ENCODE measurements around the gene PCDHB1.
"Not testable (repeated sequence)": the region's sequence is repeated elsewhere in the genome, so short reads cannot be mapped to it uniquely, and the experiment has no call there.

Gene PCDHB1

GRCh38 chr5:141084487-141084989, 33.4 kb downstream of the PCDHB1 start:
- no peak for DNase-seq (ENCODE audit: low read depth in 2 of 2)

GRCh38 chr5:141094481-141095262, 43.5 kb downstream of the PCDHB1 start, which contains the start of gene PCDHB2:
Gene PCDHB2 (plus strand): TSS chr5:141094615. CDS start chr5:141094791, 176 bp downstream.
- DNase-seq (ENCODE audit: low read depth in 2 of 2), result peak; percentile 17 to 19

GRCh38 chr5:141095263-141095641, 44.1 kb downstream of the PCDHB1 start:
- DNase-seq (ENCODE audit: low read depth in 2 of 2), result no peak

DNA sequence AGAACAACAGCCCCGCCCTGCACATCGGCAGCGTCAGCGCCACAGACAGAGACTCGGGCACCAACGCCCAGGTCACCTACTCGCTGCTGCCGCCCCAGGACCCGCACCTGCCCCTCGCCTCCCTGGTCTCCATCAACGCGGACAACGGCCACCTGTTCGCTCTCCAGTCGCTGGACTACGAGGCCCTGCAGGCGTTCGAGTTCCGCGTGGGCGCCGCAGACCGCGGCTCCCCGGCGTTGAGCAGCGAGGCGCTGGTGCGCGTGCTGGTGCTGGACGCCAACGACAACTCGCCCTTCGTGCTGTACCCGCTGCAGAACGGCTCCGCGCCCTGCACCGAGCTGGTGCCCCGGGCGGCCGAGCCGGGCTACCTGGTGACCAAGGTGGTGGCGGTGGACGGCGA, 45.0 kb downstream of the PCDHB1 start:
- not testable (repeated sequence) for DNase-seq (ENCODE audit: low read depth in 2 of 2)

GRCh38 chr5:141096586-141096985, 45.4 kb downstream of the PCDHB1 start:
- DNase-seq (ENCODE audit: low read depth in 2 of 2), result not testable (repeated sequence)

DNA sequence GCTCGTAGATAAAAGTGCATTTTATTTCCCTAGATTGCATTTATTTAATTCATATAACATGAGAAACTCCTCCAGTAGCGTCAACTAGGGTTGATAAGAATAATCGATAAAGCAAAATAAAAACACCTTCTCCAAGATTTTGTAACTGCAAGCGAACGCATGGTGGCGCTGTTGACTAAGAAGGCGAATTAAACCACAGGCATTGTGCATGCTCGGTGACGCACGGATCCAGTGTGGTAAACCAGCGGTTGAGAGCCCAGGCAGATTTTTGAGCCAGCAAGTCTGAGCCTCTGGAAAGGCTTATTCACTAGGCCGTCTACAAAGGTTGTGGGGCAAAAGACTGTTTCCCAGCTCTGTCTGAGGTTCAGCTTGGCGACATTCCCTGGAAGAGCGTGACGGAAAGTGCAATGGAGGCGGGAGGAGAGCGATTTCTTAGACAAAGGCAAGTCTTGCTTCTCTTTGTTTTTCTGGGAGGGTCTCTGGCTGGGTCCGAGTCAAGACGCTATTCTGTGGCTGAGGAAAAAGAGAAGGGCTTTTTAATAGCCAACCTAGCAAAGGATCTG, 49.1 kb downstream of the PCDHB1 start, which contains the start of gene PCDHB3:
Gene PCDHB3 (plus strand): TSS at position 231 of the 563 bp plus-strand sequence. CDS start 177 bp downstream, at position 408.
- DNase-seq (ENCODE audit: low read depth in 2 of 2), result no peak

DNA sequence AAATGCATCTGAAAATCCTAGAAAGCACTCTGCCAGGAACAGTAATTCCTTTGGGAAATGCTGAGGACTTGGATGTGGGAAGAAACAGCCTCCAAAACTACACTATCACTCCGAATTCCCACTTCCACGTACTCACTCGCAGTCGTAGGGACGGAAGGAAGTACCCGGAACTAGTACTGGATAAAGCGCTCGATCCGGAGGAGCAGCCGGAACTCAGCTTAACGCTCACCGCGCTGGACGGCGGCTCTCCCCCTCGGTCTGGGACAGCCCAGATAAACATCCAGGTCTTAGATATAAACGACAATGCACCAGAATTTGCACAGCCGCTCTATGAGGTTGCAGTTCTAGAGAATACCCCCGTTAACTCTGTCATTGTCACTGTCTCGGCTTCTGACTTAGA, 49.9 kb downstream of the PCDHB1 start:
- DNase-seq (ENCODE audit: low read depth in 2 of 2), result no peak

DNA sequence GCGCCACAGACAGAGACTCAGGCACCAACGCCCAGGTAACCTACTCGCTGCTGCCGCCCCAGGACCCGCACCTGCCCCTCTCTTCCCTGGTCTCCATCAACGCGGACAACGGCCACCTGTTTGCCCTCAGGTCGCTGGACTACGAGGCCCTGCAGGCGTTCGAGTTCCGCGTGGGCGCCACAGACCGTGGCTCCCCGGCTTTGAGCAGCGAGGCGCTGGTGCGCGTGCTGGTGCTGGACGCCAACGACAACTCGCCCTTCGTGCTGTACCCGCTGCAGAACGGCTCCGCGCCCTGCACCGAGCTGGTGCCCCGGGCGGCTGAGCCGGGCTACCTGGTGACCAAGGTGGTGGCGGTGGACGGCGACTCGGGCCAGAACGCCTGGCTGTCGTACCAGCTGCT, 50.9 kb downstream of the PCDHB1 start:
- not testable (repeated sequence) for DNase-seq (ENCODE audit: low read depth in 2 of 2)

GRCh38 chr5:141102471-141102870, 51.3 kb downstream of the PCDHB1 start:
- DNase-seq (ENCODE audit: low read depth in 2 of 2), result not testable (repeated sequence)

DNA sequence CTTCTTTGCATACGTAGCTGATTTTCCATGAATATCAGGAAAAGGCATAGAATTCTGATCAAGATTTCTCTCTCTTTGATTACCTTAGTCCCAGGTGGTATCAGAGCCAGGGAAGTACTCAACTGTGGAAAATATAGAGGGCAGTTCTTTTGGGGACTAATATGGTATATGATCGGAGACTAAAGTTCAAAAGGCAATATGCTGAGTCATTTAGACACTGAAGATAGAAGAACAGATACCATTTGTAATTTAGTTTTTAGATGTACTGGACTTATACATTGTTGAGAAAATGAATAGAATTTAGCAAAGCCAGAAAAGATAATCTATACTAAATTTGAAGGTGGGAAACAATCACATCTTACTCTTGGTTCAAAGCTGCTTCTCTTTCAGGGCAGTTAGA, 54.2 kb downstream of the PCDHB1 start:
- DNase-seq (ENCODE audit: low read depth in 2 of 2), result no peak
